ENCODE measurements around the gene ATP6V1G3.
"Not testable (repeated sequence)": the region's sequence is repeated elsewhere in the genome, so short reads cannot be mapped to it uniquely, and the experiment has no call there.

DNA sequence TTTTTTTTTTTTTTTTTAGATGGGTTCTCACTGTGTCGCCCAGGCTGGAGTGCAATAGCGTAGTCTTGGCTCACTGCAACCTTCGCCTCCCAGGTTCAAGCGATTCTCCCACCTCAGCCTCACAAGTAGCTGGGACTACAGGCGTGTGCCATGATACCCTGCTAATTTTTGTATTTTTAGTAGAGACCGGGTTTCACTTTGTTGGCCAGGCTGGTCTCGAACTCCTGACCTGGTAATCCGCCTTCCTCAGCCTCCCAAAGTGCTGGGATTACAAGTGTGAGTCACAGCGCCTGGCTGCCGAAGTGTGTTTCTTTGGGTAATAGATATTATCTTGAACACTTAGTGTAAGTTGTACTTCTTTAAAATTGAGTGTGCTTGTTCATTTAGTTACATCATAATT, 16.4 kb downstream of the ATP6V1G3 start:
- TF ChIP-seq, protein P1, sequence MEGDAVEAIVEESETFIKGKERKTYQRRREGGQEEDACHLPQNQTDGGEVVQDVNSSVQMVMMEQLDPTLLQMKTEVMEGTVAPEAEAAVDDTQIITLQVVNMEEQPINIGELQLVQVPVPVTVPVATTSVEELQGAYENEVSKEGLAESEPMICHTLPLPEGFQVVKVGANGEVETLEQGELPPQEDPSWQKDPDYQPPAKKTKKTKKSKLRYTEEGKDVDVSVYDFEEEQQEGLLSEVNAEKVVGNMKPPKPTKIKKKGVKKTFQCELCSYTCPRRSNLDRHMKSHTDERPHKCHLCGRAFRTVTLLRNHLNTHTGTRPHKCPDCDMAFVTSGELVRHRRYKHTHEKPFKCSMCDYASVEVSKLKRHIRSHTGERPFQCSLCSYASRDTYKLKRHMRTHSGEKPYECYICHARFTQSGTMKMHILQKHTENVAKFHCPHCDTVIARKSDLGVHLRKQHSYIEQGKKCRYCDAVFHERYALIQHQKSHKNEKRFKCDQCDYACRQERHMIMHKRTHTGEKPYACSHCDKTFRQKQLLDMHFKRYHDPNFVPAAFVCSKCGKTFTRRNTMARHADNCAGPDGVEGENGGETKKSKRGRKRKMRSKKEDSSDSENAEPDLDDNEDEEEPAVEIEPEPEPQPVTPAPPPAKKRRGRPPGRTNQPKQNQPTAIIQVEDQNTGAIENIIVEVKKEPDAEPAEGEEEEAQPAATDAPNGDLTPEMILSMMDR (conservative IDR thresholded peaks at IDR 0.05; ENCODE audit: low read length), result not testable (repeated sequence)
- not testable (repeated sequence) for TF ChIP-seq EZH2phosphoT487 (IDR thresholded peaks at IDR 0.05; ENCODE audit: borderline replicate concordance)
